ENCODE results near the gene USP35.

USP35 gene

DNA sequence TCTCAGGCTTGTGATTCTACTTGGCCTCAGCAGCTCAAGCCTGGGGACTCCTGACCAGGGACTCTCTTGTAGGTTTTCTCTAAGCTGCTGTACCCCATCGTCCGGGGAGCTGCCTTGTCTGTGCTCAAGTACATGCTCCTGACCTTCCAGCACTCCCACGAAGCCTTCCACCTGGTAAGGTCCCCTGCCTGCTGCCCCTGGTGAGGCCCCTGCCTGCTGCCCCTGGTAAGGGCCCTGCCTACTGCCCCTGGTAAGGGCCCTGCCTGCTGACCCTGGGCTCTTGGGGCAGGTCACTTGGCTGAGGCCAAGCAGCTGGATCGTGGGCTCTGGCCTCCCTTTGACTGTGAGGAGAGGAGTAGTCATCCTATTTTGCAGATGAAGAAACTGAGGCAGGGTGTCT, 11.3 kb downstream of the USP35 start:
- Histone ChIP-seq H3K27me3 (ENCODE audit: insufficient read depth, low read length) (no peaks in the 10 kb centered on the region), H3K9ac (ENCODE audit: low read length) (no peak overlapping the region), H3K4me2 (ENCODE audit: low read length) (no peak overlapping the region), H4K20me1 (ENCODE audit: insufficient read depth, low read length) (no peaks in the 10 kb centered on the region), H3K36me3 (ENCODE audit: insufficient read depth, low read length) (no peaks in the 10 kb centered on the region), H3K79me2 (ENCODE audit: insufficient read depth, low read length) (no peaks in the 10 kb centered on the region), H3K9me2 (ENCODE audit: low read depth, low read length) (no peaks in the 10 kb centered on the region), H3K9me3 (ENCODE audit: low read length) (no peaks in the 10 kb centered on the region), H3K27ac (ENCODE audit: low read depth, low read length, poor library complexity, severe bottlenecking) (no peak overlapping the region), H2AFZ (ENCODE audit: low read length) (no peak overlapping the region), H3K4me1 (ENCODE audit: insufficient read depth, low read length, severe bottlenecking) (peaks cover 6% of the 10 kb centered on the region), H3K4me3 (ENCODE audit: low read depth, low read length, poor library complexity, severe bottlenecking) (no peak overlapping the region), H3F3A (ENCODE audit: insufficient read depth, low read length) (no peaks in the 10 kb centered on the region)
- TF ChIP-seq, protein P1, sequence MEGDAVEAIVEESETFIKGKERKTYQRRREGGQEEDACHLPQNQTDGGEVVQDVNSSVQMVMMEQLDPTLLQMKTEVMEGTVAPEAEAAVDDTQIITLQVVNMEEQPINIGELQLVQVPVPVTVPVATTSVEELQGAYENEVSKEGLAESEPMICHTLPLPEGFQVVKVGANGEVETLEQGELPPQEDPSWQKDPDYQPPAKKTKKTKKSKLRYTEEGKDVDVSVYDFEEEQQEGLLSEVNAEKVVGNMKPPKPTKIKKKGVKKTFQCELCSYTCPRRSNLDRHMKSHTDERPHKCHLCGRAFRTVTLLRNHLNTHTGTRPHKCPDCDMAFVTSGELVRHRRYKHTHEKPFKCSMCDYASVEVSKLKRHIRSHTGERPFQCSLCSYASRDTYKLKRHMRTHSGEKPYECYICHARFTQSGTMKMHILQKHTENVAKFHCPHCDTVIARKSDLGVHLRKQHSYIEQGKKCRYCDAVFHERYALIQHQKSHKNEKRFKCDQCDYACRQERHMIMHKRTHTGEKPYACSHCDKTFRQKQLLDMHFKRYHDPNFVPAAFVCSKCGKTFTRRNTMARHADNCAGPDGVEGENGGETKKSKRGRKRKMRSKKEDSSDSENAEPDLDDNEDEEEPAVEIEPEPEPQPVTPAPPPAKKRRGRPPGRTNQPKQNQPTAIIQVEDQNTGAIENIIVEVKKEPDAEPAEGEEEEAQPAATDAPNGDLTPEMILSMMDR (IDR thresholded peaks at IDR 0.05; ENCODE audit: low read length): no peak
- no peak for TF ChIP-seq EZH2 (IDR thresholded peaks at IDR 0.05; ENCODE audit: borderline replicate concordance, low read length)

DNA sequence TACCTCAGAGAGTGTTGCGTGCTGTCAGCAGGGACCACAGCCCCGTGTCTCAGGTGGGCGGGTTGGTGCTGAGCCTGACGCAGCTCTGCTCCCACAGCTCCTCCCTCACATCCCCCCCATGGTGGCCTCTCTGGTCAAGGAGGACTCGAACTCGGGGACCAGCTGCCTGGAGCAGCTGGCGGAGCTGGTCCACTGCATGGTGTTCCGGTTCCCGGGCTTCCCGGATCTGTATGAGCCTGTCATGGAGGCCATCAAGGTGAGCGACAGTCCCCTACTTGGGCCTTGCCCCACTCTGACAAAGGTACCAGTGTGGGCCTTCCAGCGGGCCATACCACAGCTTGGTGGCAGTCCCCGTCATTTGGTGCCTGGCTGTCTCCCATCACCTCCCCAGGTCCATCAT, 11.8 kb downstream of the USP35 start:
- TF ChIP-seq, protein P1 (IDR thresholded peaks at IDR 0.05; ENCODE audit: low read length): no peak
- TF ChIP-seq EZH2 (IDR thresholded peaks at IDR 0.05; ENCODE audit: borderline replicate concordance, low read length): no peak
- H3K4me3 ChIP-seq (ENCODE audit: low read depth, low read length, poor library complexity, severe bottlenecking): no peak overlapping the region
- H3K27me3 ChIP-seq (ENCODE audit: insufficient read depth, low read length): no peaks in the 10 kb centered on the region
- H3K9ac ChIP-seq (ENCODE audit: low read length): no peak overlapping the region
- no peaks in the 10 kb centered on the region for H3F3A ChIP-seq (ENCODE audit: insufficient read depth, low read length)
- peaks cover 6% of the 10 kb centered on the region for H3K4me1 ChIP-seq (ENCODE audit: insufficient read depth, low read length, severe bottlenecking)
- no peaks in the 10 kb centered on the region for H4K20me1 ChIP-seq (ENCODE audit: insufficient read depth, low read length)
- no peaks in the 10 kb centered on the region for H3K79me2 ChIP-seq (ENCODE audit: insufficient read depth, low read length)
- H2AFZ ChIP-seq (ENCODE audit: low read length): no peak overlapping the region
- H3K9me3 ChIP-seq (ENCODE audit: low read length): no peaks in the 10 kb centered on the region
- no peaks in the 10 kb centered on the region for H3K9me2 ChIP-seq (ENCODE audit: low read depth, low read length)
- no peak overlapping the region for H3K27ac ChIP-seq (ENCODE audit: low read depth, low read length, poor library complexity, severe bottlenecking)
- no peak overlapping the region for H3K4me2 ChIP-seq (ENCODE audit: low read length)
- no peaks in the 10 kb centered on the region for H3K36me3 ChIP-seq (ENCODE audit: insufficient read depth, low read length)

DNA sequence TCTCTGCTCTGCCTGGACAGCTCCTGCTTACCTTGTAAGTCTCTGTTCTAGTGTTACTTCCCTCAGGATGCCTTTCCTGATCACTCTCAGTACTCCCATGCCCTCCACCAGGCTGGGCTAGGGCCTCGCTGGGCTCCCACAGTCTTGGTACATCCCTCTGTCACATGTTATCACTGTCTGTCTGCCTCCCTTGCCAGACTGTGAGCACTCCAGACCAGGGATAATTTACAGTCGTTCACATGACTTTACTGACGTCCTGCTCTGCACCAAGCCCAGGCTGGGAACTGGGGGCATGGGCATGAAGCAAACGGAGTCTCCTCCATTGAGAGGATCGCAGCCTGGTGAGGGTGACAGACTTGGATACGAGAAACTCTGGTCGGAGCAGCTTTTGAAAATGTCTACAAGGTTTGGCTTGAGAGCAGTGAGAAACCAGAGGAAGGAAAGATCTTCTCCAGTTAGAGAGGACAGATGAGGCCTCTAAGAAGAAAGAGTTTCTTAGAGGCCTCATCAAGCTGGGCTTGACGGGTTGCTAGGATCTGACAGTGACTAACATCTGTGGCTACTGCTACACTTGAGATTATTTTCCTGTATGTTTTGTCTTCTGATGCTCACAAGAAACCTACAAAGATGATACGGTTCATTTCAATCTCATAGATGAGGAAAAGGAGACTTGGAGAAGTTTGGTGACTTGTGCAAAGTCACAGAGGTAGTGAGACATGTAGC, 12.5 kb downstream of the USP35 start:
- no peaks in the 10 kb centered on the region for H3F3A ChIP-seq (ENCODE audit: insufficient read depth, low read length)
- TF ChIP-seq, protein P1 (IDR thresholded peaks at IDR 0.05; ENCODE audit: low read length): no peak
- TF ChIP-seq EZH2 (IDR thresholded peaks at IDR 0.05; ENCODE audit: borderline replicate concordance, low read length): no peak
- H2AFZ ChIP-seq (ENCODE audit: low read length): no peak overlapping the region
- no peak overlapping the region for H3K27ac ChIP-seq (ENCODE audit: low read depth, low read length, poor library complexity, severe bottlenecking)
- peaks cover 6% of the 10 kb centered on the region for H3K4me1 ChIP-seq (ENCODE audit: insufficient read depth, low read length, severe bottlenecking)
- H3K79me2 ChIP-seq (ENCODE audit: insufficient read depth, low read length): no peaks in the 10 kb centered on the region
- no peaks in the 10 kb centered on the region for H3K9me2 ChIP-seq (ENCODE audit: low read depth, low read length)
- no peaks in the 10 kb centered on the region for H3K9me3 ChIP-seq (ENCODE audit: low read length)
- no peaks in the 10 kb centered on the region for H3K27me3 ChIP-seq (ENCODE audit: insufficient read depth, low read length)
- no peaks in the 10 kb centered on the region for H3K36me3 ChIP-seq (ENCODE audit: insufficient read depth, low read length)
- H3K4me2 ChIP-seq (ENCODE audit: low read length): no peak overlapping the region
- no peaks in the 10 kb centered on the region for H4K20me1 ChIP-seq (ENCODE audit: insufficient read depth, low read length)
- no peak overlapping the region for H3K4me3 ChIP-seq (ENCODE audit: low read depth, low read length, poor library complexity, severe bottlenecking)
- no peak overlapping the region for H3K9ac ChIP-seq (ENCODE audit: low read length)
